ENCODE measurements around the gene POLA2. TPM values are rescaled to one million over a fixed set of nuclear protein-coding genes. Genes with fewer than 3 reads are reported as not detected.

Gene POLA2
- total and polyA plus RNA-seq, 9 of the 15 experiments (the other 6 are each of a cell fraction or from before 2014, with no cell fraction given), result 2.7 to 134 (median 44.4) TPM

DNA sequence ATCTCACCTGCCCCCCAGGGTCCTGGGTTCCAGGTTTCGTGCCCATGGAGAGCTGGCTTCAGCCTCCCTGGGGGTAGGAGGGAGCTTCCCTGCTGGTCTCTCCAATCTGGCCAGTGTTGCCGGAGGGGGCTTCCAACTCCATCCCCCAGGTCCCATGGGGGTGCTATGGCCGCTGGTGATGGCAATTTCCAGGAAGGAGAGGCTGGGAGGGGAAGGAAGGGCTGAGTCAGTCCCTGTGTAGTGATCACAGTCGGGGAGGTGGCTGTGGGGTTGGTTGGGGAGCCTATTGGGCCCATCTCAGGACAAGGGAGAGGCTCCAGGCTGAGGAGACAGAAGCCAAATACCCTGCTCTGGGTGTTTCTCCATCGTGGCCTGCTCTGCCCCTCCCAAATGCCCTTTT, 47.2 kb downstream of the POLA2 start:
- whole genome bisulfite sequencing (ENCODE audit: insufficient coverage, low coverage, missing lambda C conversion rate), result 44% methylated on average over 5 of the region's 5 CpGs
- FAIRE-seq (no peak), ATAC-seq (peak; percentile 12; the same call in 1 of the 3 replicates), DNase-seq (ENCODE audit: extremely low read depth in 1 of 4, low spot score in 3 of 4) (no peak)
- ChIA-PET POLR2A (interaction anchor here (0.9 to 1.2 kb wide), 3 partner anchors 11 to 34 kb away, joined by 3 to 6 read pairs (median 3); no protein-coding TSS in a partner anchor), CTCF (ENCODE audit: low intra/inter-chr PET ratio) (no interaction called here)
- Histone ChIP-seq H3K36me3 (ENCODE audit: control insufficient read depth, insufficient read depth, low read length) (peaks cover 1% of the 10 kb centered on the region; the same call in 1 of the 3 replicates), H3K9ac (ENCODE audit: insufficient read depth in 1 of 2, low read depth in 2 of 2, low read length in 2 of 2) (no peak overlapping the region), H3K9me1 (ENCODE audit: control insufficient read depth, insufficient read depth, low read length) (no peaks in the 10 kb centered on the region), H3K4me2 (ENCODE audit: insufficient read depth, low read length) (no peak overlapping the region), H3K27me3 (ENCODE audit: control insufficient read depth in 2 of 2, insufficient read depth in 2 of 2, low read length in 2 of 2) (no peaks in the 10 kb centered on the region), H3K79me2 (ENCODE audit: control insufficient read depth, insufficient read depth, low read length) (no peaks in the 10 kb centered on the region), H3K4me1 (replicated peaks in 1 of 2; ENCODE audit: control insufficient read depth in 2 of 2, insufficient read depth in 2 of 2, low read length in 2 of 2) (peaks cover 5 to 26% of the 10 kb centered on the region in 2 experiments; a peak in 3 of 5 replicates), H4K20me1 (replicated peaks; ENCODE audit: control insufficient read depth, insufficient read depth, low read length) (no peaks in the 10 kb centered on the region), H3K4me3 (no peak overlapping the region), H3K9me3 (replicated peaks; ENCODE audit: control insufficient read depth, insufficient read depth, low read depth, low read length) (no peaks in the 10 kb centered on the region), H3K27ac (ENCODE audit: extremely low read depth, low read depth, low read length) (no peak overlapping the region), H2AFZ (ENCODE audit: low read depth, low read length) (no peak overlapping the region)
- BruUV-seq (replicated peaks), result no TSS peak
- in situ Hi-C loops (cut with MboI), result no loop called here
- intact Hi-C loops (cut with micrococcal nuclease), result no loop called here
- TF ChIP-seq POLR2G (IDR thresholded peaks at IDR 0.05; ENCODE audit: low read depth, low read length) (peak; percentile 45; the same call in 1 of the 2 replicates), CCAR2 (IDR thresholded peaks at IDR 0.05; ENCODE audit: low read depth, low read length) (no peak)

DNA sequence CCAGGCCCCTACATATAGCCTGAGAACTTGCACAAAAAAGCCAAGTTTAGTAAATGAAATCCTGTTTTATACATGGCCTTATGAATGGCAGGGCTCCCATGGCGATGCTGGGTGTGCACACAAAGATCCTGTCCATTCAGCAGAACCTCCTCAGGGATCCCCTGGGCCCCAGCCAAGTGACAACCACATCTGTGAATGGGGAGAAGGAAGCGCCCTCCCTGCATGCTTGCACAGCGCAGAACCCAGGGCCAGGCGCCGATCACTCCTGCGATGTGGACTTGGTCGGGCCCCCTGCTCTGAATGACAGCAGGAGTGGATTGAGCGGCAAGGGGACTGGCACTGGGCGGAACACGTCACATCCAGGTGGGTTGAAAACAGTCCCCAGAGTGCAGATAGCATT, 48.5 kb downstream of the POLA2 start:
- H3K9me1 ChIP-seq (ENCODE audit: control insufficient read depth, insufficient read depth, low read length), result no peaks in the 10 kb centered on the region
- CTCF ChIA-PET (ENCODE audit: low intra/inter-chr PET ratio), result no interaction called here
- no peak overlapping the region for H3K27ac ChIP-seq (ENCODE audit: extremely low read depth, low read depth, low read length)
- in situ Hi-C loops (cut with MboI) (no loop called here), intact Hi-C loops (cut with micrococcal nuclease) (loop anchor here (10.0 kb wide), 2 partner anchors 85 to 195 kb away; partner anchors contain the start of genes TM7SF2 and ZNHIT2)
- POLR2A ChIA-PET, result interaction anchor here (0.8 to 2.8 kb wide), 5 partner anchors 8 to 197 kb away, joined by 3 to 10 read pairs (median 4); partner anchors contain the start of gene NEAT1
- H4K20me1 ChIP-seq (replicated peaks; ENCODE audit: control insufficient read depth, insufficient read depth, low read length), result no peaks in the 10 kb centered on the region
- H3K9me3 ChIP-seq (replicated peaks; ENCODE audit: control insufficient read depth, insufficient read depth, low read depth, low read length), result no peaks in the 10 kb centered on the region
- FAIRE-seq (no peak), ATAC-seq (no peak), DNase-seq (ENCODE audit: extremely low read depth in 1 of 4, low spot score in 3 of 4) (no peak)
- no peak overlapping the region for H3K4me2 ChIP-seq (ENCODE audit: insufficient read depth, low read length)
- WGBS (ENCODE audit: insufficient coverage, low coverage, missing lambda C conversion rate), result 70% methylated on average over 9 of the region's 10 CpGs
- BruUV-seq (replicated peaks), result no TSS peak
- peaks cover 9 to 35% of the 10 kb centered on the region in 2 experiments; a peak in 3 of 5 replicates for H3K4me1 ChIP-seq (replicated peaks in 1 of 2; ENCODE audit: control insufficient read depth in 2 of 2, insufficient read depth in 2 of 2, low read length in 2 of 2)
- H3K79me2 ChIP-seq (ENCODE audit: control insufficient read depth, insufficient read depth, low read length), result no peaks in the 10 kb centered on the region; the same call in 2 of the 3 replicates
- no peaks in the 10 kb centered on the region for H3K27me3 ChIP-seq (ENCODE audit: control insufficient read depth in 2 of 2, insufficient read depth in 2 of 2, low read length in 2 of 2)
- H3K9ac ChIP-seq (ENCODE audit: insufficient read depth in 1 of 2, low read depth in 2 of 2, low read length in 2 of 2), result peak overlapping the region in 1 of 2 experiments; percentile 60; a peak in 1 of 4 replicates
- H3K4me3 ChIP-seq, result no peak overlapping the region
- TF ChIP-seq RAD21 (CRISPR knock-in tag; conservative IDR thresholded peaks at IDR 0.05 in 1 of 2, IDR thresholded peaks at IDR 0.05 in 1 of 2), result no peak
- TF ChIP-seq POLR2G (IDR thresholded peaks at IDR 0.05; ENCODE audit: low read depth, low read length), result peak; percentile 32; the same call in 1 of the 2 replicates
- no peak overlapping the region for H2AFZ ChIP-seq (ENCODE audit: low read depth, low read length)
- no peaks in the 10 kb centered on the region for H3K36me3 ChIP-seq (ENCODE audit: control insufficient read depth, insufficient read depth, low read length)
